HG03565 (cell line): ENCODE data around the gene HERPUD1.
A peak's percentile ranks its signal among the peaks of the same experiment; 100 is the strongest.
"Not testable (repeated sequence)": the region's sequence is repeated elsewhere in the genome, so short reads cannot be mapped to it uniquely, and the experiment has no call there.

Experiments
- ATAC-seq: cut with Tn5 transposase; IDR thresholded peaks from one replicate; pipeline ENCODE4 v1.9.1; 2021; ENCODE audit warnings: mild to moderate bottlenecking, moderate library complexity; ENCODE audit not compliant: unreplicated experiment

Gene HERPUD1

DNA sequence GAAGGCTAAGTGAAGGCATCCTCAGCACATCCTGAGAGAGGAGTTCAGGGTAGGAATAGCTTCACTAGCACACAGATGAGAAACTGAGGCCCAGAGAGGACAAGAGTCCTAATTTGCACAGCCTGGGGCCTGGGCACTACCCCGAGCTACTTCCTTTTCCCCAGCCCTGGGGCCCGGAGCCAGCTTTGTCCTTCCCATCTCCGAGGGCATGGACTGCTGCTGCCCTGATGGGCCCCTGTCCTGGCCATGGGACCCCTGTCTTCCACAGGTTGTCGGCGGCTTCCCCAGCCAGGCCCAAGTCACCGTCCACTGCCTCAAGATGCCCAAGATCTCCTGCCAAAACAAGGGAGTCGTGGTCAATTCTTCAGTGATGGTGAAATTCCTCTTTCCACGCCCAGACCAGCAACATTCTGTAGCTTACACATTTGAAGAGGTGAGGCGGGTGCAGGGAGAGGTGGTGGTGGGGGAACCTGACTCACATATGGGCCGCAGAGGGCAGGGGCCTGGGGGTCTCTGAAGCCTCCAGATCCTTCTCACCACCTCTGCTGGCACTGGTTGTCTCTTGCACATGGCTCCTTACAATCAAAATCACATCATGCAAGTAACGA is 46.0 kb downstream of the HERPUD1 start:
- no peak for ATAC-seq

DNA sequence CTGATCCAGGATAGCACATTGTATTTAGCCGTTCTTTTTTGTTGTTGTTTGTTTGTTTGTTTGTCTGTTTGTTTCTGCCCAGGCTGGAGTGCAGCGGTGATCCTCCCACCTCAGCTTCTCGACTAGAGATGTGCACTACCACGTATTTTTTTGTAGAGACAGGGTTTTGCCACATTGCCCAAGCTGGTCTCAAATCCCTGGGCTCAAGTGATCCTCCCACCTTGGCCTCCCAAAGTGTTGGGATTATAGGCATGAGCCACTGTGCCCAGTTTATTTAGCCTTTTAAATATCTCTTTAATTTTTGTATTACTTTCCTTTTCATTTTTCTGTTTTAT is 48.2 kb downstream of the HERPUD1 start:
- ATAC-seq = no peak

DNA sequence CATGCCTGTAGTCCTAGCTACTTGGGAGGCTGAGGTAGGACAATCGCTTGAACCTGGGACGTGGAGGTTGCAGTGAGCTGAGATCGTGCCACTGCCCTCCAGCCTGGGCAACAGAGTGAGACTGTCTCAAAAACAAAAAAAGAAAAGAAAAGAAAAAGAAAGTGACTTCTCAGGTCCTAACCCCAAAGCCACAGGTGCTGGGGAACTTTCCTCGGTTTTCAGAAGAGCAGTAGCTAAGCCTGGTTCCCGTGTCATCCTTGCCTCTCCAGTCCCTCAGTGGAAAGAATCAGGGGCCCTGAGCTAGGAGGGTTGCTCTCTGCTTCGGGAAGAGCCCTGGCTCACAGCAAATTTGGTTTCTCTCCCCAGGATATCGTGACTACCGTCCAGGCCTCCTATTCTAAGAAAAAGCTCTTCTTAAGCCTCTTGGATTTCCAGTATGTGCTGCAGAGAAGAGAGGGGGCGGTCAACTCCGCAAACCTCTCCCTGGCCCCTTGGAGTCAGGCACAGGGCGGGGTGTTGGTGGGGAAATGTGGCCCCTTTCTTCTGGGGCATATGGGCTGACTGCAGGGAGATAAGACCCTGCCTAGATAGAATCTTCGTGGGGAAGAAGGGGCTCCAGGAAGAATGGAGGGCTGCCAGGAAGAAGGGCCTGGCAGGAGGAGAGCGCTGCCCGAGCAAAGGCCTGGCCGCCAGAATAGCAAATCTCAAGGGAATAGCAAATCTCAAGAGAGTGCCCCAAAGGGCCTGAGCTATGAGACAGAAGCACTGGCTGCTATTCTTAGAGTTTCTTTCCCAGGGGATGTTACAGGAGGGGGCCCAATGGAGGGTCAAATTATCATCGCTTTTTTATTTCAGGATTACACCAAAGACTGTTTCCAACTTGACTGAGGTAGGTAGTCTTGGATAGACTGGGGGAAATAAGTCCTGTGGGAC is 49.1 kb downstream of the HERPUD1 start:
- ATAC-seq = no peak

DNA sequence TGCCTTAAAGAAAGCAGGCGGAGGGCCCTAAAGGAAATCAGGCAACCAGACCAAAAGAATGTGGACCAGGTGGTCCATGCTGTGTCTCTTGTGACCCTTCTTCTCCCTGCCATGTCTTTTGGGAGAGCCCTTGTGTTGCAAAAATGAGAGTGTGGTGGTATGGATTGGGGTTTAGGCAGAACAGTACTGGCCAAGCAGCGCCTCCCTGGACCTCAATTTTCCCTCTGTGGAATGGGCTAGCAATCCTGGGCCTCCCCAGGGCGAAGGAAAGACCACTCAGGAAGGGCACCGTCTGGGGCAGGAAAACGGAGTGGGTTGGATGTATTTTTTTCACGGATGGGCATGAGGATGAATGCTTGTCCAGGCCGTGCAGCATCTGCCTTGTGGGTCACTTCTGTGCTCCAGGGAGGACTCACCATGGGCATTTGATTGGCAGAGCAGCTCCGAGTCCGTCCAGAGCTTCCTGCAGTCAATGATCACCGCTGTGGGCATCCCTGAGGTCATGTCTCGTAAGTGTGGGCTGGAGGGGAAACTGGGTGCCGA is 49.9 kb downstream of the HERPUD1 start:
- ATAC-seq = no peak

DNA sequence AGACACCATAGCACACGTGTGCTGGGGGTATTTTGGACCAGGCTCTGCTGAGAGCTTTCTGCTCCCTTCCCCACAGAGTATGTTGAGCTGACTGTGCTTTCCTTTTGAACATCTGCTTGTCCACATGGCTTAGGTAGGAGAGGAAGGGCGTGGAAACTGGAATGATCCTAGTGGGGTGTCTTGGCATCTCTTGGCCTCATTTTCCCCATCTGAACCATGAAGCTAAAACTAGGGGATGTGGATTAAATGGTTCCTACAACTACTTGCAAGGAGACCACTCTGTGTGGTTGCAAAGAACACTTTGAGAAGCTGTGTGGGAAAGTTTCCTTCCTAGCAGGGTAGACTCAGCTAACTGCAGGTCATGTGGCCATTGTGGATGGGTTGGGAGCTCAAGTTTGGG is 50.8 kb downstream of the HERPUD1 start:
- no peak for ATAC-seq

DNA sequence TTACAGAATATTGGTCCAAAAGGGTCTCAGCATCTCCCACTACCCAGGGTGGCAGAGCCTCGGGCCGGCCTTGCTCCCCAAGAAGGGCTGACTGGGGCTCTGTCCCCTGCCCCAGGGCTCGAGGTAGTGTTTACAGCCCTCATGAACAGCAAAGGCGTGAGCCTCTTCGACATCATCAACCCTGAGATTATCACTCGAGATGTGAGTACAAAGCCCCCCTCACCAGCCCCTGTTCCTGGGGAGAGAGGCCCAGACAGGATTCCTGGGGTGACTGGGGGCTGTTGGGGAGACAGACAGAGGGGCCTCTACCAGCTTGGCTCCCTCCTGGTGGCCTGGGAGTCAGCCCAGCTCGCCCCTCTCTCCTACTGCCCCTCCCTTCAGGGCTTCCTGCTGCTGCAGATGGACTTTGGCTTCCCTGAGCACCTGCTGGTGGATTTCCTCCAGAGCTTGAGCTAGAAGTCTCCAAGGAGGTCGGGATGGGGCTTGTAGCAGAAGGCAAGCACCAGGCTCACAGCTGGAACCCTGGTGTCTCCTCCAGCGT is 51.3 kb downstream of the HERPUD1 start:
- ATAC-seq = no peak

DNA sequence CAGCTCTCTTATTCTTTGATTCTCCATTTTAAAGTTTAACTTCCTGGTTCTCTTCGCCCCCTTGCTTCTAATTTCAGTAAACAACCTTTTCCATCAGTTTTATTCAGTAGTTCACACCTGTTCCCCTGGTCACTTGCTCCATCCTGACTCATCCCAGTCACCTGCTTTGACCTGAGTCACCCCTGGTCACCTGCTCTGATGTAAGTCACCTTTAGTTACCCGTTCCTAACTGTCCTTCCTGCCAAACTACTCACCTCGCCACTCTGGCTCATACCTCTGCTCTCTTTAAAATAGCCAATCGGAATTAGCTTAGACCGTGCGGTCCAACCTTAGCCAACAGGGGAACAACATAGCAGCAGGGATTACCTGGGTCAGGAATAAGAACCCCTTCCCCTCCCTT is 52.7 kb downstream of the HERPUD1 start:
- ATAC-seq = no peak

DNA sequence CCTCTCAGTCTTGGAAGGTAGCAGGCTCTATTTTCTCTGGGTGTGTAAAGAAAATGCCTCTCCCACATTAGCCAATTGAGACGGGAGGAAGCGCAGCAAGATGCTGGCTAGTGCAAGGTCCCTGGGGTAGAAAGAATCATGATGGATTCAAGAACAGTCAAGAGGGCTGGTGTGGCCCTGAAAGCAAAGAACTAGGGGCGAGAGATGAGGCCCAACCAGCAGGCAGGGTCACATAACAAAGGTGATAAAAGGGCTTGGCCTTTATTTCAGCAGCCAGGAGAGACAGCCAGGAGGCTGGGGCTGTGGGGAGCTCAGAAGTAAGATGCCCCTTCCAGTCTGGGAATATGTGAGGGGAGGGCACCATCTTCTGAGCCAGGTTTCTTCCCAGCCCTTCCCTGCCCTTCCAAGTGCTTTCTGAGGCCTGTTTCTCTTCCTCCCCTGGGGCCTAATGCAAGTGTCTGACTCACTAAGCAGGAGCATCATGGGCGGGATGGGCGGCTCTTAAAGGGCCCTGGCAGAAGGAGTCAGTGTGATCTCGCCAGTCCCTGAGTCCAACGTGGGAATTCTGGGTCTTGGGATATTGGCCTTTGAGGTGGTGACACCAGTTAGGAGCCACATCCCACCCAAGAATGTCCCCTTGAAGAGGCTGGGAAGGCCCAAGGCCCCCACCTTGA is 53.5 kb downstream of the HERPUD1 start:
- no peak for ATAC-seq

DNA sequence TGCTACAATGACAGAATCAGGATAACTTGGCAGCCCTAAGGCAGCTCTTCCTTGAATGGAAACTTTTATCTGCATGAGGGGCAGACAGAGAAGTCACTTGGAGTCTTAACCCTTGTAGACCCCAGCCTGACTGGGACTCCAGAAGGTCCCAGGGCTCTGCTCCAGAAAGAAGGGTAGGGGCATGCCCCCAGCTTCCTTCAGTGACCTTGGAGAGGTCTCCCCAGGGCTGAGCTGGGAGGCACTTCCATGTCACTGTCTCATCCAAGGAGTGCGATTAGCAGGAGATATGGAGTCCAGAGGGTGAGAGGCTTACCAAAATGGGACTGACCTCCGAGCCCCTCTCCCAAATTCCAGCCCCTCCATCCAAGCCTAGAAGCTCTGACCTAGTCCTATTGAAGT is 54.0 kb downstream of the HERPUD1 start:
- no peak for ATAC-seq

DNA sequence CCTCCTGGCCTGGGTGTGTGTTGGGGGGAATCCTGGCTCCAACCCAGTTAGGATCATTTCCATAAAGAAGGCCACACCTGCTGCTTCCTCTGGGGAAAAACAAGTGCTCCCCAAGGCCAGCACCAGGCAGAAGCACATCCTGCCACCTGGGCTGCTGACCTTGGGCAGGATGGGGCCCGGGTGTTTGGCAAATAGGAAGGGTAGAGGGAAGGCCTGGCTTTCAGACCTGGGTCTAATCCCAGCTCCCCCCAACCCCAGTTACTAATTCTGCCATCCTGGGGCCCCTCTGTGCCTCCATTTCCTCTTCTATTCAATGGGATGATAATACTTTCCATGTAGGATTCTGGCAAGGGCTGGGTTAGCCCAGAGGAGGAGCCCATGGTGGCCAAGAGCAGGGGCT is 54.4 kb downstream of the HERPUD1 start:
- no peak for ATAC-seq

DNA sequence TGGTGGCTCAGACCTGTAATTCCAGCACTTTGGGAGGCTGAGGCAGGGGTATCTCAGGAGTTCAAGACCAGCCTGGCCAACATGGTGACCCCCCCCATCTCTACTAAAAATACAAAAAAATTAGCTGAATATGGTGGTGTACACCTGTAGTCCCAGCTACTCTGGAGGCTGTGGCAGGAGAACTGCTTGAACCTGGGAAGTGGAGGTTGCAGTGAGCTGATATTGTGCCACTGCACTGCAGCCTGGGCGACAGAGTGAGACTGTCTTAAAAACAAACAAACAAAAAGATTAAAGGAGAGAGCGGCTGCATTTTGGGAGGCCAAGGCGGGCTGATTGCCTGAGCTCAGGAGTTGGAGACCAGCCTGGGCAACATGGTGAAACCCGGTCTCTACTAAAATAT is 55.0 kb downstream of the HERPUD1 start:
- ATAC-seq = not testable (repeated sequence)

DNA sequence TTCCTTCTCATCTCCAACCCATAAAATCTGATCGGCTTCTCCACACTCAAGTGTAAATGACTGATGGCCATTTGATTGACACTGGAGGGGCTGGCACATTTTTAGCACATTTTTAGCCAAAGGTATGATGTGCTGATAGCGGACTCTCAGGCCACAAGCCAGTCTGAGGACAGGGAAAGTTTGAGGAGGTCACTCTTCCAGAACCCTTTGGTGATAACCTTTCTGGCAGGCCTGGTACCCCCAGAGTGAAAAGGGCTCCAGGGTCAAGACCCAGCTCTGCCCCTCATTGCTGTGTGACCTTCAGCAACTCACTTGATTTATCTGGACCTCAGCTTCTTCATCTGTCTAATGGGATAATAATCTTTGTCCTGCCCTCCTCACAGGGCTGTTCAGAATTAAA is 55.8 kb downstream of the HERPUD1 start:
- no peak for ATAC-seq

DNA sequence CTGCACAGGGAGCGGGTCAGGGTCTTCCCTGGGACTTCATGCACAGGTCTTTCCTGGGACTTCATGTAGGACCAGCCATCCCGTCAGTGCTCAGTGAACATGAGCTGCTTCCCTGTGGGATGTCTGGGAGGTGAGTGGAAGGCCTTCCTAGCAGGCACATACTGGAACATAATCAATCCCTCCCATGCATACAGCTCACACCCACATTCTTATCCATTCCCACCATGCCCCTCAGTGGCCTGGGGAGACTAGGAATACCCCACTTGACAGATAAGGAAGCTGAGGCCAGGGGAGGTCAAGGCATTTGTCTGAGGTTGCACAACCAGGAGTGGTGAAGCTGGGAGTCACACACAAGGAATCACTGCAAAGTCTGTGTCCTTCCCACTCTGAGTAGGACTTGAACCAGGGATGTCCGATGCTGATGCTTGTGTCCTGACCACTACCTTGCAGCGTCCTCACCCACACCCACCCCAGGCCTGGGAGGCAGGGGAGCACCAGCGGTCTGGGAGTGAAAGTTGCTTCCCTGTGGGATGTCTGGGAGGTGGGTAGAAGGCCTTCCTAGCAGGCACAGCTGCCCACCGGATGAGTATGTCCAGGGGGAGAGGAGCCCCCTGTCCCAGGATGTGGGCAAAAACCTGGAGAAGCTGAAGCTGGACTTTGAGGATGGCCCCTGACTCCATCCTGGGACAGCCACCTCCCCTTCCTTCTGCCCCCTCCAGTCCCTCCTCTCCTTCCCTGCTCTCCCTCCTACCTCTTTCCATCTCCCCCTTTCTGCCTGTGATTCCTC is 56.4 kb downstream of the HERPUD1 start:
- ATAC-seq = no peak

DNA sequence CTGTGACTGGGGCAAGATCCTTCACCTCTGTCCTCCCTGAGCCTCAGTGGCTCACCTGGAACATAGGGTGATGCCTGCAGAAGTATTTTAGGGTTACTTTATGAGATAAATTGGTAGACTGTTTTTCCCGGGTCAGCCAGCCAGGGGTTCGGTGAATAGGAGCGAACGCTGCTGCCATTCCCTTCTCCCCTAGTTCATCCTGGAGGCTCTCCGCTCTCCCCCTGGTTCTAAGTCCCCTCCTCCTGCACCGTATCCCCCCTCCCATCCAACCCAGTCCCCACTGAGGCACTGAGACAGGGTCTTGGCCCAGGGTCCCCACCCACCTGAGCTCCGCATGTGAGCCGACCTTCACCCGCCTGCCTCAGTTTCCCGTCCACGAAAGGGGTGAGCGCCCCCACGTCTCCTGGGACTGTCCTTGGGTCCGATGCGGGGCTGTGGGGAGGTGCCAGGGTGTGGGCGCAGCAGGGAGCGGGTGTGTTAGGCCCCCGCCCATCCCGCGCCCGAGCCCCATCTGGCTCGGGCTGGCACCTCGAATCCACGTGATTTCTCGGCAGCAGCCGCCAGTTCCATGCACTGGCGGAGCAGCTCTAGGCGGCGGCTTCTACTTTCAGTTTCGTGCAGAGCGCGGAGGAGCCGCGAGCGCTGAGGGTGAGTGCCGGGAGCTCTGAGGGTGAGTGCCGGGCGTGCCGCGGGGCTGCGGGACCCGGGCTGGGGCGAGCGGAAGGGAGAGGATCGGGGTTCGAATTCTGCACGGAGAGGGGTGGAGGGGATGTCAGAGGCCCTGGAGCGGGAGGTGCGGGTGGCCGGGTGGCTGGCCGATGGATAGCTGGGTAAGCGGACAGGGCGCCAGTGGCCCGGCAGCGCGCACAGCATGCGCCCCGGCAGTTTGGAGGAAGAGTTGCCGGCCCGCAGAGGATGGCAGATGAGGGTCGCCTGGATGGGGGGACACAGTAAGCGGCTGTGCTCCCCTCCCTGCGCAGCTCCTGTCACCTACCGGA is 57.3 kb downstream of the HERPUD1 start, which contains the start of gene NLRC5:
TSS of gene NLRC5 (plus strand) at position 610 of the 998 bp plus-strand sequence. CDS start 31,156 bp downstream, outside the sequence.
- ATAC-seq = peak; percentile 55

DNA sequence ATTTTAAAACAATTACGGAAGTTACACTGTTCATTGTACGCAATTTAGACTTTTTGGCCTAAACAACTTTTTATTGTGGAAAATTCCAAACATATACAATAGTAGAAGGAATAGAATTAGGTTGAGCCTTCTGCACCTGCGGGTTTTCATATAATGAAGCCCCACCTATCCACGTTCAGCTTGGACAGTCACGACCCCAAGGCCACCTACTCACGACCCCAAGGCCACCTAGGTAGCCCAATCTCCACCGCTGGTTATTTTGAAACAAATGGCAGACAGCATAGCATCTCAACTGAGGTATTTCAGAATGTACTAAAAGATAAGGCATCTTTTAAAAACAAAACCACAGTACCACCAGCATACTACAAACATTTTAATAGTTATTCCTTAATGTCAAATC is 58.0 kb downstream of the HERPUD1 start:
- no peak for ATAC-seq

DNA sequence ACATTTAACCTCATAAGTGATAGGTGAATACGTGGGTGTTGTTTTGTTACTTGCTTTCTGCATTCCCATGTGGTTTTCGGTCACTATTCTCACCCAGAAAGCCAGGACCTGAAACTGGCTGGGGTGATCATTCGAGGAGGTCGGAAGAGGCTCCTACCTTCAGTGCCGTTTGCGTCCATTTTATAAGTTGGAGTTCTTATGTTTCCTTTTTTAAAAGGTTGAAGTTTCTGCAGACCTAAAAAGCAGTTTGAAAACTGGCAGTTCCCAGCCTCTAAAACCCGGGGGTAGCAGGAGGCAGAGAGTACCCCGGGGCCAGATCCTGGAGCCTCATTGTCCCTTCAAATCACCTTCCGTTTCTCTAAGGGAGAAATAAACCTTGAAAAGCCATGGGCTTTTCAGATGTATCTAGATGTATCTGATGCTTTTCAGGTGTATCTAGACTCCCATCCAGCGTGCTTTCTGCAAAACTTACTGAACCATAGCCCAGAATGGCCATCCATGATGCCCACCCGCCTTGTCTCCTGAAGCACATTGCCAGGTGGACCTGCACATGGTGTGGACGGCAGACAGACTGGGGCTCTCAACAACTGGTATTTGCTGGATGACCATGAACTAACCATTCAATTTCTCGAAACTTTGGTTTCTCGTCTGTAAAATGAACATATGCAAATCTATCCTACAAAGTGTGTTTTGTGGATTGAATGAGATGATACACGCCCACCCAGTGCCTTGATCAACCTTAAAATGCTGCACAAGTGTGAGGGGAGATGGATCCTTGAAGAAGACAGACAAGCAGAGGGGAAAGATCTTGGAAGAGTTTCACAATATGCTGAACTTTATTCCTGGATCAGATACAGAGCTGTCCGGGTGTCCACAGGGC is 58.7 kb downstream of the HERPUD1 start:
- ATAC-seq = no peak

DNA sequence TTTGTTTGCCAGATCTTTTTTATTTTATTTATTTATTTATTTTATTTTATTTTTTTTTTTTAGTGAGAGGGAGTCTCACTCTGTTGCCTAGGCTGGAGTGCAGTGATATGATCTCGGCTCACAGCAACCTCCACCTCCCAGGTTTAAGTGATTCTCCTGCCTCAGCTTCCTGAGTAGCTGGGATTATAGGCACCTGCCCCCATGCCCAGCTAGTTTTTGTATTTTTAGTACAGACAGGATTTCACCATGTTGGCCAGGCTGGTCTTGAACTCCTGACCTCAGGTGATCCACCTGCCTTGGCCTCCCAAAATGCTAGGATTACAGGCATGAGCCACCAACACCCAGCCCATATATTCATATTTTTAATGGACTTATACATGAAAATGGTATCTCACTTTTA is 60.5 kb downstream of the HERPUD1 start:
- ATAC-seq = not testable (repeated sequence)

DNA sequence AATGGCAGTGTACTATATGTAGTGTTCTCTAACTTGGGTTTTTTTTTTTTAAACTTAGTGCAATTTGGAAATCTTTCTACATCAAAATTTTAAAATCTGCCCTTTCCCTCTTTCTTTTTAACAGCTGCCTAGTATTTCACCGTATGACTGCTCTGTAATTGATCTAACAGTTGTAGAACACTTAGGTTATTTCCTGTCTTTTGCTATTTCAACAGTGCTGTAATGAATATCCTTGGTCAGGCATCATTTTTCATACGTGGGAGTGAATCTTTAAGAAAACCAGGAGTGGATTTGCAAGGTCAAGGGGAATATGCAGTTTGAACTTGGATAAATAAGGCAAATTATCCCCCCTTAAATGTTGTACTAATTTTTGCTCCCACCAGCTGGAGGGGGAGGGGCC is 61.3 kb downstream of the HERPUD1 start:
- no peak for ATAC-seq
